ENCODE results near the gene SEMA6D. TPM values are rescaled to one million over a fixed set of nuclear protein-coding genes. Genes with fewer than 3 reads are reported as not detected.

SEMA6D gene
- total RNA-seq, 1 experiment from 2014 or later: not detected

DNA sequence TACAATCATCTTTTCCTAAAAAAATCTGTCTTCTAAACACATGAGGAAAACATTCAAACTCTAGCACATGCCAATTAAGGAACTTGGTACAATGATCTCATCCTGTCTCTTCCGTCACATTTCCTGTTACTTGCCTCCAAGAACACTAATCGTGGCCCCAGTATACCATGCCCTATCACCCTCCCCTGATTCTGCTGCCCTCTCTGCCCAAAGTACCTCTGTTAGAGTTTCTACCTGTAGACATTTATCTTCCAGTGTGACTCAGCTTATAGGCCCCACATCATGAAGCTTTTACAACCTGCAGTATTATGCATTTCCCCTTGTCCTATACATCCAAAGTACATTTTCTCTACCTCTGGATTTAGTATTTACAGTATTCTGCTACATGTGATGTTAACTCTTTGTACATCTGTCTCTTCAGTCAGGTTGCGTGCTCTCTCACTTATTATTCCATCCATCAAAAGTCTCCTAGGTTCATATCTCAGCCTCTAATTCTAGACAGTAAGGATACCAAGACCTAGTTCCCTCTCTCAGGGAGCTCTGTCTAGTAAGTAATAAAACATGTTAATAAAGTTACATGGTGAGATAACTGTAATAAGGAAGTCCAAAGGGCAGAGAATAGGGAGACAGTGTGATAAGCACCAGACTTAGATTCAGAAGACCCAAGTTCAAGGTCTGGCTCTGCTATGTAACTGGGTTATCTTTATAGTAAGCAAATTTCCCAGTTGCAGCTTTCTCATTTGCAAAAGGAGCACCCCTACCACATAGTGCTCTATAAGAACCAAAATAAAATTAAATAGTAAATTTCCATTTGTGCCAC is 8.9 kb upstream of the SEMA6D start:
- H3K9ac ChIP-seq (ENCODE audit: low read length): no peak overlapping the region
- no peak for DNase-seq
- H3K4me3 ChIP-seq (ENCODE audit: low read length): no peak overlapping the region
- no peaks in the 10 kb centered on the region for H3K79me2 ChIP-seq (ENCODE audit: low read length)
- no peaks in the 10 kb centered on the region for H3K27me3 ChIP-seq (ENCODE audit: low read length)
- no peaks in the 10 kb centered on the region for H3K36me3 ChIP-seq (ENCODE audit: insufficient read depth, low read length)
- H4K20me1 ChIP-seq (ENCODE audit: insufficient read depth, low read depth, low read length): no peaks in the 10 kb centered on the region
- H3K4me1 ChIP-seq (ENCODE audit: low read length): no peaks in the 10 kb centered on the region
- H3K27ac ChIP-seq (ENCODE audit: low read length): no peak overlapping the region
- no peaks in the 10 kb centered on the region for H3K9me3 ChIP-seq (ENCODE audit: low read length)
- no peak overlapping the region for H3K4me2 ChIP-seq (ENCODE audit: low read depth, low read length, poor library complexity, severe bottlenecking)
- H2AFZ ChIP-seq (ENCODE audit: low read length): no peak overlapping the region
- H3K9me2 ChIP-seq (replicated peaks; ENCODE audit: insufficient read depth, low read length): no peaks in the 10 kb centered on the region

- Histone ChIP-seq H3K9me2 (replicated peaks; ENCODE audit: insufficient read depth, low read length) (no peaks in the 10 kb centered on the region), H3K9ac (ENCODE audit: low read length) (no peak overlapping the region), H3K36me3 (ENCODE audit: insufficient read depth, low read length) (no peaks in the 10 kb centered on the region), H3K27ac (ENCODE audit: low read length) (no peak overlapping the region), H3K9me3 (ENCODE audit: low read length) (no peaks in the 10 kb centered on the region), H3K4me3 (ENCODE audit: low read length) (no peak overlapping the region), H3K79me2 (ENCODE audit: low read length) (no peaks in the 10 kb centered on the region), H2AFZ (ENCODE audit: low read length) (no peak overlapping the region), H3K4me2 (ENCODE audit: low read depth, low read length, poor library complexity, severe bottlenecking) (no peak overlapping the region), H4K20me1 (ENCODE audit: insufficient read depth, low read depth, low read length) (no peaks in the 10 kb centered on the region), H3K27me3 (ENCODE audit: low read length) (no peaks in the 10 kb centered on the region), H3K4me1 (ENCODE audit: low read length) (no peaks in the 10 kb centered on the region)
- peak; percentile 43 for DNase-seq
Observed at GRCh38 chr15:47711655-47712054, 5.7 kb upstream of the SEMA6D start.

DNA sequence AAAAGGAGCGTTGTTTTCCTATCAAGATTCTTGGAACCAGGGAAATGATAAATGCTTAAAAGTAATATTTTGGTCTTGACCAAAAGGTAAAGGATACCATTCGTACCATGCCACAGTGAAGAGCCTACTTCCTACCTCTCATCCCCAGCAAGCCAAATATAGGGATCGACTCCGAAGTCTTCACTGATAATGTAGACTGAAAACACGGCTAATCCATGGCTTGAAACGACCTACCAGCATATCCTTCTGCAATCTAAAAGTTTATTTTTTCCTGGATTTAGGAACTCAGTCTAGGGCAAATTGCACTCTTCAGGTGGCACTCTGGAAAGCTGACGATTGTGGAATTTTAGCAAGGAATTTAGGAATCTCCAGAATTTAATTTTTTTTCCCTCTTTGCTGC is 1.9 kb upstream of the SEMA6D start:
- no peak overlapping the region for H3K27ac ChIP-seq (ENCODE audit: low read length)
- no peak overlapping the region for H2AFZ ChIP-seq (ENCODE audit: low read length)
- no peaks in the 10 kb centered on the region for H3K27me3 ChIP-seq (ENCODE audit: low read length)
- no peaks in the 10 kb centered on the region for H3K9me2 ChIP-seq (replicated peaks; ENCODE audit: insufficient read depth, low read length)
- DNase-seq: no peak
- H4K20me1 ChIP-seq (ENCODE audit: insufficient read depth, low read depth, low read length): no peaks in the 10 kb centered on the region
- H3K36me3 ChIP-seq (ENCODE audit: insufficient read depth, low read length): no peaks in the 10 kb centered on the region
- no peaks in the 10 kb centered on the region for H3K4me1 ChIP-seq (ENCODE audit: low read length)
- no peak overlapping the region for H3K4me2 ChIP-seq (ENCODE audit: low read depth, low read length, poor library complexity, severe bottlenecking)
- no peaks in the 10 kb centered on the region for H3K79me2 ChIP-seq (ENCODE audit: low read length)
- H3K9ac ChIP-seq (ENCODE audit: low read length): no peak overlapping the region
- H3K9me3 ChIP-seq (ENCODE audit: low read length): no peaks in the 10 kb centered on the region; the same call in 1 of the 2 replicates
- H3K4me3 ChIP-seq (ENCODE audit: low read length): no peak overlapping the region

DNA sequence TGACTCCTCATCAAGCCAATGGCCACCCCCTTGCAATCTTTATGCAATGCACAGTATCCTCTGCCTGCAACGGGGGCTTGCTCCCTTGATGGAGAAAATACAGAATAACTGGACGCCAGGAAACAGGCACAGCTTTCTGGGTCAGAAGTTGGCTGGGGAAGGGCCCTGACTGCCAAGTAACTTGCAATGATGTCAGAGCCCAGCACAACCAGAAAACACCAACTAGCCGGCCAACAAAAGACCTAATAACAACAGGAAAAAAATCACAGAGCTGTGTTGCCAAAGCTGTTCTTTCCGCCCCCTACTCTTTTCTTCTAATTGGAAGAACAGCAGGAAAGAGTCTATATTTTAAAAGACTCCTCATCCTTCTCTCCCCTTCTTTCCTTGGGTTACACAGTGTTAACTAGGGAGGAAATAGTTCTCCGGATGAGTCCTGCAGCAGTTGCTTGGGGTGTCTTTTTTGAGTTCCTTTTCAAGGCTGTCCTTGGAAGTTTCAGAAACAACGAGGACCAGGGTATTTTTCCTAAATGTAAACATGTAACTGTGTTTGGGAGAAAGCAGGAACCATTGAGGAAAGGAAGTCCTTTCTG is 1.4 kb upstream of the SEMA6D start:
- no peaks in the 10 kb centered on the region; the same call in 1 of the 2 replicates for H3K9me3 ChIP-seq (ENCODE audit: low read length)
- no peaks in the 10 kb centered on the region for H3K27me3 ChIP-seq (ENCODE audit: low read length)
- DNase-seq: no peak
- no peaks in the 10 kb centered on the region for H3K9me2 ChIP-seq (replicated peaks; ENCODE audit: insufficient read depth, low read length)
- no peak overlapping the region for H2AFZ ChIP-seq (ENCODE audit: low read length)
- H3K36me3 ChIP-seq (ENCODE audit: insufficient read depth, low read length): no peaks in the 10 kb centered on the region
- H3K4me2 ChIP-seq (ENCODE audit: low read depth, low read length, poor library complexity, severe bottlenecking): no peak overlapping the region
- H4K20me1 ChIP-seq (ENCODE audit: insufficient read depth, low read depth, low read length): no peaks in the 10 kb centered on the region
- H3K79me2 ChIP-seq (ENCODE audit: low read length): no peaks in the 10 kb centered on the region
- H3K9ac ChIP-seq (ENCODE audit: low read length): no peak overlapping the region
- no peak overlapping the region for H3K4me3 ChIP-seq (ENCODE audit: low read length)
- no peak overlapping the region for H3K27ac ChIP-seq (ENCODE audit: low read length)
- no peaks in the 10 kb centered on the region for H3K4me1 ChIP-seq (ENCODE audit: low read length)

- no peaks in the 10 kb centered on the region for H3K9me2 ChIP-seq (replicated peaks; ENCODE audit: insufficient read depth, low read length)
- no peak overlapping the region for H3K27ac ChIP-seq (ENCODE audit: low read length)
- no peaks in the 10 kb centered on the region for H3K27me3 ChIP-seq (ENCODE audit: low read length)
- DNase-seq: no peak
- H3K4me1 ChIP-seq (ENCODE audit: low read length): no peaks in the 10 kb centered on the region
- no peak overlapping the region for H2AFZ ChIP-seq (ENCODE audit: low read length)
- no peak overlapping the region for H3K4me3 ChIP-seq (ENCODE audit: low read length)
- H3K36me3 ChIP-seq (ENCODE audit: insufficient read depth, low read length): no peaks in the 10 kb centered on the region
- H4K20me1 ChIP-seq (ENCODE audit: insufficient read depth, low read depth, low read length): no peaks in the 10 kb centered on the region
- no peaks in the 10 kb centered on the region for H3K79me2 ChIP-seq (ENCODE audit: low read length)
- no peaks in the 10 kb centered on the region; the same call in 1 of the 2 replicates for H3K9me3 ChIP-seq (ENCODE audit: low read length)
- no peak overlapping the region for H3K9ac ChIP-seq (ENCODE audit: low read length)
- no peak overlapping the region for H3K4me2 ChIP-seq (ENCODE audit: low read depth, low read length, poor library complexity, severe bottlenecking)
Observed at GRCh38 chr15:47716516-47716915, 789 bp upstream of the SEMA6D start.

- H3K9ac ChIP-seq (ENCODE audit: low read length): no peak overlapping the region
- no peaks in the 10 kb centered on the region for H3K9me2 ChIP-seq (replicated peaks; ENCODE audit: insufficient read depth, low read length)
- H3K4me3 ChIP-seq (ENCODE audit: low read length): no peak overlapping the region
- no peak overlapping the region for H3K4me2 ChIP-seq (ENCODE audit: low read depth, low read length, poor library complexity, severe bottlenecking)
- H3K9me3 ChIP-seq (ENCODE audit: low read length): no peaks in the 10 kb centered on the region; the same call in 1 of the 2 replicates
- no peak overlapping the region for H3K27ac ChIP-seq (ENCODE audit: low read length)
- no peaks in the 10 kb centered on the region for H4K20me1 ChIP-seq (ENCODE audit: insufficient read depth, low read depth, low read length)
- no peaks in the 10 kb centered on the region for H3K4me1 ChIP-seq (ENCODE audit: low read length)
- no peak overlapping the region for H2AFZ ChIP-seq (ENCODE audit: low read length)
- H3K36me3 ChIP-seq (ENCODE audit: insufficient read depth, low read length): no peaks in the 10 kb centered on the region
- H3K79me2 ChIP-seq (ENCODE audit: low read length): no peaks in the 10 kb centered on the region
- no peaks in the 10 kb centered on the region for H3K27me3 ChIP-seq (ENCODE audit: low read length)
- no peak for DNase-seq
Observed at GRCh38 chr15:47718497-47719437, 1.5 kb downstream of the SEMA6D start.

GRCh38 chr15:47719730-47720129 is 2.4 kb downstream of the SEMA6D start:
- no peak overlapping the region for H3K4me3 ChIP-seq (ENCODE audit: low read length)
- H3K9ac ChIP-seq (ENCODE audit: low read length): no peak overlapping the region
- H3K36me3 ChIP-seq (ENCODE audit: insufficient read depth, low read length): no peaks in the 10 kb centered on the region
- H4K20me1 ChIP-seq (ENCODE audit: insufficient read depth, low read depth, low read length): no peaks in the 10 kb centered on the region
- H3K4me2 ChIP-seq (ENCODE audit: low read depth, low read length, poor library complexity, severe bottlenecking): no peak overlapping the region
- H2AFZ ChIP-seq (ENCODE audit: low read length): no peak overlapping the region
- no peaks in the 10 kb centered on the region for H3K27me3 ChIP-seq (ENCODE audit: low read length)
- no peaks in the 10 kb centered on the region for H3K79me2 ChIP-seq (ENCODE audit: low read length)
- no peaks in the 10 kb centered on the region for H3K4me1 ChIP-seq (ENCODE audit: low read length)
- DNase-seq: no peak
- no peaks in the 10 kb centered on the region; the same call in 1 of the 2 replicates for H3K9me3 ChIP-seq (ENCODE audit: low read length)
- no peak overlapping the region for H3K27ac ChIP-seq (ENCODE audit: low read length)
- no peaks in the 10 kb centered on the region for H3K9me2 ChIP-seq (replicated peaks; ENCODE audit: insufficient read depth, low read length)

GRCh38 chr15:47720555-47720954 is 3.2 kb downstream of the SEMA6D start:
- Histone ChIP-seq H3K9me3 (ENCODE audit: low read length) (no peaks in the 10 kb centered on the region; the same call in 1 of the 2 replicates), H3K9ac (ENCODE audit: low read length) (no peak overlapping the region), H3K4me2 (ENCODE audit: low read depth, low read length, poor library complexity, severe bottlenecking) (no peak overlapping the region), H3K79me2 (ENCODE audit: low read length) (no peaks in the 10 kb centered on the region), H3K27ac (ENCODE audit: low read length) (no peak overlapping the region), H3K36me3 (ENCODE audit: insufficient read depth, low read length) (no peaks in the 10 kb centered on the region), H4K20me1 (ENCODE audit: insufficient read depth, low read depth, low read length) (no peaks in the 10 kb centered on the region), H3K9me2 (replicated peaks; ENCODE audit: insufficient read depth, low read length) (no peaks in the 10 kb centered on the region), H3K4me3 (ENCODE audit: low read length) (no peak overlapping the region), H2AFZ (ENCODE audit: low read length) (no peak overlapping the region), H3K27me3 (ENCODE audit: low read length) (no peaks in the 10 kb centered on the region), H3K4me1 (ENCODE audit: low read length) (no peaks in the 10 kb centered on the region)
- DNase-seq: no peak
